ENCODE data around the gene TNXB. TPM values are rescaled to one million over a fixed set of nuclear protein-coding genes. Genes with fewer than 3 reads are reported as not detected.
"Not testable (repeated sequence)": the region's sequence is repeated elsewhere in the genome, so short reads cannot be mapped to it uniquely, and the experiment has no call there.

The TNXB gene
- total RNA-seq, 1 donor from 2014 or later, result 64.1 TPM

- peak; percentile 43 for ATAC-seq
- intact Hi-C loops (cut with micrococcal nuclease); DNase-seq: not testable (repeated sequence)
Observed at GRCh38 chr6:32035283-32036013, 73.7 kb downstream of the TNXB start.

DNA sequence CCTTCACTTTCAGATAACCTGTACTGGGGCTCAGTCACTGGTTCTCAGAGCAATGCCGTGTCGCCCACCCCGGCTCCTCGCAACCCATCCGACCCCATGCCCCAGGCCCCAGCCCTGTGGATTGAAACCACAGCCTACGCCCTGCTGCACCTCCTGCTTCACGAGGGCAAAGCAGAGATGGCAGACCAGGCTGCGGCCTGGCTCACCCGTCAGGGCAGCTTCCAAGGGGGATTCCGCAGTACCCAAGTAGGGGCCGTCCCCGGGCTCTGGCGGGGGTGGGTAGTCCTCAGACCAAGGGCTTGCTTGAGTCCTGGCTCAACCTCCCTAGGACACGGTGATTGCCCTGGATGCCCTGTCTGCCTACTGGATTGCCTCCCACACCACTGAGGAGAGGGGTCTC, 79.6 kb downstream of the TNXB start:
- ATAC-seq; DNase-seq; intact Hi-C loops (cut with micrococcal nuclease): not testable (repeated sequence)

DNA sequence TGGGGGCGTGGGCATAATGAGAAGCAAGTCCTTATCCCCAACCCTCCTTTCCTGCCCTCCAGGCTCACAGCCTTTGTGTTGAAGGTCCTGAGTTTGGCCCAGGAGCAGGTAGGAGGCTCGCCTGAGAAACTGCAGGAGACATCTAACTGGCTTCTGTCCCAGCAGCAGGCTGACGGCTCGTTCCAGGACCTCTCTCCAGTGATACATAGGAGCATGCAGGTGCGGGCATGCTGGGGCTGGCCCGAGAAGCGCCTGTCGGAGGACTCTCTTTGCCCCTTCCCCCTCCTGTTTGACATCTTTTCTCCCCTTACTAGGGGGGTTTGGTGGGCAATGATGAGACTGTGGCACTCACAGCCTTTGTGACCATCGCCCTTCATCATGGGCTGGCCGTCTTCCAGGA, 80.5 kb downstream of the TNXB start:
- intact Hi-C loops (cut with micrococcal nuclease); DNase-seq; ATAC-seq: not testable (repeated sequence)

GRCh38 chr6:32022100-32022499, 87.0 kb downstream of the TNXB start:
- intact Hi-C loops (cut with micrococcal nuclease); ATAC-seq; DNase-seq: not testable (repeated sequence)

GRCh38 chr6:32014547-32014946, 94.6 kb downstream of the TNXB start, which contains the start of gene C4B:
Gene C4B, plus strand, starts transcription at chr6:32014795. Its CDS starts 51 bp downstream, at chr6:32014846.
- DNase-seq; intact Hi-C loops (cut with micrococcal nuclease): not testable (repeated sequence)
- peak; percentile 86 for ATAC-seq

- ATAC-seq; intact Hi-C loops (cut with micrococcal nuclease); DNase-seq: not testable (repeated sequence)
Observed at GRCh38 chr6:32013738-32014137, 95.4 kb downstream of the TNXB start.

DNA sequence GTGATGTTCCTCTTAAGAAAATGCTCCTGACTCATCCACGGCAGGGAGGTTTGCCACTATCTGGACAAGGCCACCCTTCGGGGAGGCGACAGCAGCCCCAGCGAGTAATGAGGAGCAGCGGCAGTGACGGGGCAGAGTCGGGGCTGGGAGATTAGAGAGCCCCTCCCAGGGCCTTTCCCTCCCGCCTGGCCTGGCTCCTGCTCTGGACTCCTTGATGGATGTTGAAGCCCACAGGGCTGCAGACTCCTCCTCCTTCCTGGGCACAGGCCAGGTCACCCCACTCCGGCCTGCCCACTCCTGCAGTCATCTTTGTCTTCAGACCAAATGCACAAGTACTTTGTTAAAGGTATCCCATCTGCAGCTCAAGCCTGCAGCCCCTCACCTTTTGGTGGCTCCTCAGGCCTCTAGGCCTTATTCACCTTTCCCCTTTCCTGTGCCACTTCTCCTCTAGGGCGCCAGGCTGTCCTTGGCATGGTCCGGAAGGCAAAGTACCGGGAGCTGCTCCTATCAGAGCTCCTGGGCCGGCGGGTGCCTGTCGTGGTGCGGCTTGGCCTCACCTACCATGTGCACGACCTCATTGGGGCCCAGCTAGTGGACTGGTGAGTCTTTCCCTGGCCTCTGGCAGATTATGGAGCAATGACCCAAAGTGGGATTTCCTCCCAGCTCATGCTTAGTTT, 96.1 kb downstream of the TNXB start:
- intact Hi-C loops (cut with micrococcal nuclease), result not testable (repeated sequence)
- DNase-seq (peak; percentile 36), ATAC-seq (peak; percentile 13)

GRCh38 chr6:32010856-32011530, 98.1 kb downstream of the TNXB start:
- DNase-seq; ATAC-seq; intact Hi-C loops (cut with micrococcal nuclease): not testable (repeated sequence)

- ATAC-seq; intact Hi-C loops (cut with micrococcal nuclease); DNase-seq: not testable (repeated sequence)
Observed at GRCh38 chr6:32009537-32009936, 99.6 kb downstream of the TNXB start.

- intact Hi-C loops (cut with micrococcal nuclease), result not testable (repeated sequence)
Observed at GRCh38 chr6:32008616-32009015, 100.5 kb downstream of the TNXB start.

DNA sequence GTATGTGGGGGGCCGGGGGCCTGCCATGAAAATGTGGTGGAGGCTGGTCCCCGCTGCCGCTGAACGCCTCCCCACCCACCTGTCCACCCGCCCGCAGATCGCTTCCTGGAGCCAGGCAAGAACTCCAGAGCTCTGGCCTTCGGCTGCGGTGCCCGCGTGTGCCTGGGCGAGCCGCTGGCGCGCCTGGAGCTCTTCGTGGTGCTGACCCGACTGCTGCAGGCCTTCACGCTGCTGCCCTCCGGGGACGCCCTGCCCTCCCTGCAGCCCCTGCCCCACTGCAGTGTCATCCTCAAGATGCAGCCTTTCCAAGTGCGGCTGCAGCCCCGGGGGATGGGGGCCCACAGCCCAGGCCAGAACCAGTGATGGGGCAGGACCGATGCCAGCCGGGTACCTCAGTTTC, 101.1 kb downstream of the TNXB start:
- ATAC-seq; DNase-seq; intact Hi-C loops (cut with micrococcal nuclease): not testable (repeated sequence)

More at GRCh38 chr6:32008616-32009015, 100.5 kb downstream of the TNXB start:
- not testable (repeated sequence) for ATAC-seq, DNase-seq

DNA sequence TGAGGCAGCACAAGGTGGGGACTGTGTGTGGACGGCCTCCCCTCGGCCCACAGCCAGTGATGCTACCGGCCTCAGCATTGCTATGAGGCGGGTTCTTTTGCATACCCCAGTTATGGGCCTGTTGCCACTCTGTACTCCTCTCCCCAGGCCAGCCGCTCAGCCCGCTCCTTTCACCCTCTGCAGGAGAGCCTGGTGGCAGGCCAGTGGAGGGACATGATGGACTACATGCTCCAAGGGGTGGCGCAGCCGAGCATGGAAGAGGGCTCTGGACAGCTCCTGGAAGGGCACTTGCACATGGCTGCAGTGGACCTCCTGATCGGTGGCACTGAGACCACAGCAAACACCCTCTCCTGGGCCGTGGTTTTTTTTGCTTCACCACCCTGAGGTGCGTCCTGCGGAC, 102.1 kb downstream of the TNXB start:
- DNase-seq, result peak; percentile 12
- intact Hi-C loops (cut with micrococcal nuclease); ATAC-seq: not testable (repeated sequence)

DNA sequence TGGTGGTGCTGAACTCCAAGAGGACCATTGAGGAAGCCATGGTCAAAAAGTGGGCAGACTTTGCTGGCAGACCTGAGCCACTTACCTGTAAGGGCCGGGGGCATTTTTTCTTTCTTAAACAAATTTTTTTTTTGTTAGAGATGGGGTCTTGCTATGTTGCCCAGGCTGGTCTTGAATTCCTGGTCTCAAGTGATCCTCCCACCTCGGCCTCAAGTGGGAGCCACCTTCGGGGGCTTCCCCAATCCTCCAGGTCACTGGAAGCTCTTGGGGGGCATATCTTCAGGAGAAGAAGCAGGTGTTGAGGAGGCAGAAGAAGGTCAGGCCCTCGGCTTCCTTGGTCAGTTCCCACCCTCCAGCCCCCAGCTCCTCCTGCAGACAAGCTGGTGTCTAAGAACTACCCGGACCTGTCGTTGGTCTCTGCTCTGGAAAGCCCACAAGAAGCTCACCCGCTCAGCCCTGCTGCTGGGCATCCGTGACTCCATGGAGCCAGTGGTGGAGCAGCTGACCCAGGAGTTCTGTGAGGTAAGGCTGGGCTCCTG, 103.1 kb downstream of the TNXB start:
- intact Hi-C loops (cut with micrococcal nuclease), result not testable (repeated sequence)

GRCh38 chr6:32005538-32005880, 103.6 kb downstream of the TNXB start:
- DNase-seq (peak; percentile 49), ATAC-seq (peak; percentile 35)
- intact Hi-C loops (cut with micrococcal nuclease), result not testable (repeated sequence)

More for the DNA sequence above, 103.1 kb downstream of the TNXB start:
- not testable (repeated sequence) for DNase-seq, ATAC-seq

GRCh38 chr6:32004864-32005537, 104.1 kb downstream of the TNXB start:
- intact Hi-C loops (cut with micrococcal nuclease); ATAC-seq; DNase-seq: not testable (repeated sequence)

DNA sequence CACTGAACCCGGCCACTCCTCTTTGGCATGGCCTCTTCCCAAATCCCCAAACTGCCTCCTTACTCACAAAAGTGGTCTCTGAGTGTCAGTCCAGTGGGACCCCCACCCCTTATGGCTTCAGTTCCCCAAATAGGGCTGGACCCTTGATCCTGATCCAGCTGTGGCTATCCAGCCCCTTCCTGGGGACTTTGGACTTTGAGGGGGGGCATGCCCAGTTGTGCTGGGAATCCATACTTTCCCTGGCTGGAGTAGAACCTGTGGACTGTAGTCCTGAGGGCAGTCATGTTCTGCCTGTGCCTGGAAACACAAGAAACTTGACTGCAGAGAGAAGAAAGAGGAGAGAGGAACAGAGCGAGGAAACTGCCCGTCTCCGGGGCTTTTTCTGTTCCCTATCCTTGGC, 104.7 kb downstream of the TNXB start:
- DNase-seq; ATAC-seq; intact Hi-C loops (cut with micrococcal nuclease): not testable (repeated sequence)

DNA sequence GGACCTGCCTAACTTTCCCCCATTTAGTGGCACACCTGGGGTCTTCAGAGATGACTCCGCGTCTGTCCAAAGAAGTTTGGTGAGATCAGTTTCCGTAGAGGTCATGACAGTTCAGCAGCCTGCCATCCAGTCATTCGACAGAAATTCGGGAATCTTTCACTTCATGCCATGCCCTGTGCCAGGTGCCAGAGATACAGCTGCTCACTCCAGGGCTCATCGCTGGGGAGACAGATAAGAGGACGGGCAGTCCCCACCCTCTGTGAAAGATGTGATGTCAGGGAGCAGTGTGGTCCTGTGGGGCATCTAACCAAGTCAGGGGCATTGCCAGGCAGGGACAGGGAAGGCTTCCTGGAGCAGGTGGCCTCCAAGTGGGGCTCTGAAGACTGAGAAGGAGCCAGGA, 105.8 kb downstream of the TNXB start:
- peak; percentile 3 for ATAC-seq
- DNase-seq; intact Hi-C loops (cut with micrococcal nuclease): not testable (repeated sequence)

GRCh38 chr6:32002546-32003268, 106.4 kb downstream of the TNXB start:
- intact Hi-C loops (cut with micrococcal nuclease); DNase-seq: not testable (repeated sequence)
- peak; percentile 50 for ATAC-seq
